ENCODE data around the gene GLI1.
"Not testable (repeated sequence)": the region's sequence is repeated elsewhere in the genome, so short reads cannot be mapped to it uniquely, and the experiment has no call there.

GLI1 gene

DNA sequence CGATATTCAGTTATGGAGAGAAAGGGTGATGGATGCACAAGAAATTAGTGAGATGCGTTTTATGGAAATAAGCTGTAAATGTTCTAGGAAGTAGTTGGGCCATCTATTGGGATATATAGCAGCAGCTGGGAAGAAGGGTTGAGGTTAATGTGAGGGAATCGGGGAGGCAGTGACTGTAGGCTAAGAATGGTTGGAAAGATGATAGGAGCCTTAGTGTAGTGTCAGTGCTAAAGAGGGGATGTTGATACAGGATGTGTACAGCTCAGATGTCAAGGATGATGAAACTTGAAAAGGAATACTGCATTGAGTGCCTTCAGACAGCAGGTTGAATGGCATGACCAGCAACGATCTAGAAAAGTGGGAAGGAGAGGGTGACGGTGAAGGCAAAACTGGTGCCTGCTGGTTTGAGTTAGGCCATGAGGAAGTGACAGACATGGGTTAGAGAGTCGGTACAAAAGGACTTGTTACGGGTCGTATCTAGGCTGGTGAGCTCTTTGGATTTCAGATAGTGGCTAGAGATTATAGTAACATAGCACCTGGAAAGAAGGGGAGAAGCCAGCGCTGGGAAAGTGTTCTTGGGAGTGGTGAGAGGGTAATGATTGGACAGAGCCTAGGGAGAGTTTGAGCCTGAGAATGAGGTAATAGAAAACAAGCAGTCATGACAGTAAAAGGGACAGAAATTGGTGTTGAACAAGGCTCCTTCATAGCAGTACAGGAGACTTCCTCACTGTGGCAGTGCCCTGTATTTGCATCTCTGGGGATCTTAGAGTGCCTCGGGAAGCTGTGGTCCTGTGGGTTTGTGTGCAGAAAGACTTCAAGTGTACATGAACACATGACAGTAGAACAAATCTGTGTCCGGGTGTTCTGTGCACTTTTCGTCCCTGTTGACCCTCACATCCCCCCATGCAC lies 37.9 kb downstream of the GLI1 start:
- no peak for TF ChIP-seq POLR2AphosphoS5 (IDR thresholded peaks at IDR 0.05; ENCODE audit: low read depth, low read length)
- TF ChIP-seq TAF1 (IDR thresholded peaks at IDR 0.05; ENCODE audit: borderline replicate concordance, low read depth, low read length) = no peak
- peak; percentile 15; the same call in 1 of the 2 replicates for TF ChIP-seq POLR2A (IDR thresholded peaks at IDR 0.05; ENCODE audit: low read depth, low read length)
- FAIRE-seq (no peak), DNase-seq (ENCODE audit: insufficient read length) (no peak)

DNA sequence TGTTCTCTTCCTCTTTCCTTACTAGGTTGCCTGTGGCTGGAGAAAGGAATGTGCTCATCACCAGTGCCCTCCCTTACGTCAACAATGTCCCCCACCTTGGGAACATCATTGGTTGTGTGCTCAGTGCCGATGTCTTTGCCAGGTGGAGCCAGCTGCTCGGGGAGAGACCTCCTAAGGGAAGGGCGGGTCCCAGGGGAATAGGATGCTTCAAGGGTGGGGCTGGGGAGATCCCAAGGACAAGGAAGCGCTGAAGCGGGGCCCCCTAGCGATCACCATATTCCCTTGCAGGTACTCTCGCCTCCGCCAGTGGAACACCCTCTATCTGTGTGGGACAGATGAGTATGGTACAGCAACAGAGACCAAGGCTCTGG lies 38.5 kb downstream of the GLI1 start:
- TF ChIP-seq TAF1 (IDR thresholded peaks at IDR 0.05; ENCODE audit: borderline replicate concordance, low read depth, low read length) (no peak), POLR2AphosphoS5 (IDR thresholded peaks at IDR 0.05; ENCODE audit: low read depth, low read length) (no peak)
- FAIRE-seq (no peak), DNase-seq (ENCODE audit: insufficient read length) (no peak)

DNA sequence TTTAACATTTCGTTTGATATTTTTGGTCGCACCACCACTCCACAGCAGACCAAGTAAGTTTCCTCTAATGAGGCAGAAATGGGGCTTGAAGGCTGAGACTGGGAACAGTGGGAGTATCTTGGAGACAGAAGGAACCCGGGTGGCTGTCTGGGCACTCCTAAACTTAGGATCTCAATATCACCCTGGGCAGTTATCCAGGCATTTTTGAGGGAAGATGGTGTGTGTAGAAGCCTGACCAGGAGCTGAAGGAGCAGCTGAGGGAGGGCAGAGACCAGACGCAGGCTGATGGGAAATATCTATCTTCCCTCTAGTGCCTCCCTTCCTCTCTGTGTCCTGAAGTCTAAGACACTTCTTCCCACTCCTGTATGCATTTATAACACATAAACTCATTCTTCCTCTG lies 39.0 kb downstream of the GLI1 start:
- FAIRE-seq (no peak), DNase-seq (ENCODE audit: insufficient read length) (no peak)
- TF ChIP-seq POLR2A (IDR thresholded peaks at IDR 0.05; ENCODE audit: low read depth, low read length) (no peak), TAF1 (IDR thresholded peaks at IDR 0.05; ENCODE audit: borderline replicate concordance, low read depth, low read length) (no peak), POLR2AphosphoS5 (IDR thresholded peaks at IDR 0.05; ENCODE audit: low read depth, low read length) (no peak)

DNA sequence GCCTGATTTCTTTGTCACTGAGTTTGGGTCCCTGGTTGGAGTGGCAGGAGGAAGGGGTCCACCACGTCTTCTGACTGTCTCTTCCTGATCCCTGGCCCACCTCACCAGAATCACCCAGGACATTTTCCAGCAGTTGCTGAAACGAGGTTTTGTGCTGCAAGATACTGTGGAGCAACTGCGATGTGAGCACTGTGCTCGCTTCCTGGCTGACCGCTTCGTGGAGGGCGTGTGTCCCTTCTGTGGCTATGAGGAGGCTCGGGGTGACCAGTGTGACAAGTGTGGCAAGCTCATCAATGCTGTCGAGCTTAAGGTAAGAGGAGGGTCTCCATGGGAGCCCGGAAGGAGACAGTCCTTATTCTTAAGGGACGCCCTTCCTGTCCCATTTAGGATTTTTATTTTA lies 40.6 kb downstream of the GLI1 start:
- DNase-seq (ENCODE audit: insufficient read length) = no peak
- no peak for FAIRE-seq
- no peak for TF ChIP-seq POLR2AphosphoS5 (IDR thresholded peaks at IDR 0.05; ENCODE audit: low read depth, low read length)

DNA sequence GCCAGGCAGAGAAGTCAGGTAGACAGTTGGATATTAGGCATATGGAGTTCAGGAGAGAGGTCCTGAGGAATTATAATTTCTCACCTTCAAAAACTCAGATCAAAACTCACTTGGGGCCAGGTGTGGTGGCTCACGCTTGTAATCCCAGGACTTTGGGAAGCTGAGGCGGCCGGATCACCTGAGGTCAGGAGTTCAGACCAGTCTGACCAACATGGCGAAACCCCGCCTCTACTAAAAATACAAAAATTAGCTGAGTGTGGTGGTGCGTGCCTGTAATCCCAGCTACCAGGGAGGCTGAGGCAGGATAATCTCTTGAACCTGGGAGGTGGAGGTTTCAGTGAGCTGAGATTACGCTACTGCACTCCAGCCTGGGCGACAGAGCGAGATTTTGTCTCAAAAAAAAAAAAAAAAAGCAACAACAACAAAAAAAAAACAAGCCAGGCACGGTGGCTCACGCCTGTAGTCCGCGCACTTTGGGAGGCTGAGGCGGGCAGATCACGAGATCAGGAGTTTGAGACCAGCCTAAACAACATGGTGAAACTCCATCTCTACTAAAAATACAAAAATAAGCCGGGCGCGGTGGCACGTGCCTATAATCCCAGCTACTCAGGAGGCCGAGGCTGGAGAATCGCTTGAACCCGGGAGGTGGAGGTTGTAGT lies 42.9 kb downstream of the GLI1 start:
- not testable (repeated sequence) for DNase-seq (ENCODE audit: insufficient read length); FAIRE-seq

DNA sequence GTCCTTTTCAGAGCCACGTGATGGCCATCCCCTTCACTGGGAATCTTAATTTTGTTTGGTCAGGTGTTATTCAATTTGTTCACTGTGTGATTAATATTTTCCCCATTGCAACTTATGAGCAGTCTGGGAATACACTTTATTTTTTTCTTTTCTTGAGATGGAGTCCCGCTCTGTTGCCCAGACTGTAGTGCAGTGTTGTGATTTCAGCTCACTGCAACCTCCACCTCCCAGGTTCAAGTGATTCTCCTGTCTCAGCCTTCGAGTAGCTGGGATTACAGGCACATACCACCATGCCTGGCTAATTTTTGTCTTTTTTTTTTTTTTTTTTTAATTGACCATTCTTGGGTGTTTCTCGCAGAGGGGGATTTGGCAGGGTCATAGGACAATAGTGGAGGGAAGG lies 47.0 kb downstream of the GLI1 start:
- FAIRE-seq = not testable (repeated sequence)

DNA sequence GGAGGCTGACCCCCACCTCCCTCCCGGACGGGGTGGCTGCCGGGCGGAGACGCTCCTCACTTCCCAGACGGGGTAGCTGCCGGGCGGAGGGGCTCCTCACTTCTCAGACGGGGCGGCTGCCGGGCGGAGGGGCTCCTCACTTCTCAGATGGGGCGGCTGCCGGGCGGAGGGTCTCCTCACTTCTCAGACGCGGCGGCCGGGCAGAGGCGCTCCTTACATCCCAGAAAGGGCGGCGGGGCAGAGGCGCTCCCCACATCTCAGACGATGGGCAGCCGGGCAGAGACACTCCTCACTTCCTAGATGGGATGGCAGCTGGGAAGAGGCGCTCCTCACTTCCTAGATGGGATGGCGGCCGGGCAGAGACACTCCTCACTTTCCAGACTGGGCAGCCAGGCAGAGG lies 48.2 kb downstream of the GLI1 start:
- not testable (repeated sequence) for DNase-seq (ENCODE audit: insufficient read length)

More for the DNA sequence above, 47.0 kb downstream of the GLI1 start:
- DNase-seq (ENCODE audit: insufficient read length) = not testable (repeated sequence)

DNA sequence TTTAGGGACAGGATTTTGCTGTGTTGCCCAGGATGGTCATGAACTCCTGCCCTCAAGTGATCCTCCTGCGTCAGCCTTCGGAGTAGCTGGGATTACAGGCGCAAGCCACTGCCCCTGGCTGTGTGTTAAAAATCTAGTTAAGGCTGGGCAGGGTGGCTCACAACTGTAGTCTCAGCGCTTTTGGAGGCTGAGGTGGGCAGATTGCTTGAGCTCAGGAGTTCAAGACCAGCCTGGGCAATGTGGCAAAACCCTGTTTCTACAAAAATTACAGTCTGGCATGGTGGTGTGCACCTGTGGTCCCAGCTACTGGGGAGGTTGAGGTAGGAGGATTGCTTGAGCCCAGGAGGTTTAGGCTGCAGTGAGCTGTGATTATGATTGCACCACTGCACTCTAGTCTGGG lies 51.6 kb downstream of the GLI1 start:
- no peak for FAIRE-seq

More for the DNA sequence above, 48.2 kb downstream of the GLI1 start:
- not testable (repeated sequence) for FAIRE-seq

DNA sequence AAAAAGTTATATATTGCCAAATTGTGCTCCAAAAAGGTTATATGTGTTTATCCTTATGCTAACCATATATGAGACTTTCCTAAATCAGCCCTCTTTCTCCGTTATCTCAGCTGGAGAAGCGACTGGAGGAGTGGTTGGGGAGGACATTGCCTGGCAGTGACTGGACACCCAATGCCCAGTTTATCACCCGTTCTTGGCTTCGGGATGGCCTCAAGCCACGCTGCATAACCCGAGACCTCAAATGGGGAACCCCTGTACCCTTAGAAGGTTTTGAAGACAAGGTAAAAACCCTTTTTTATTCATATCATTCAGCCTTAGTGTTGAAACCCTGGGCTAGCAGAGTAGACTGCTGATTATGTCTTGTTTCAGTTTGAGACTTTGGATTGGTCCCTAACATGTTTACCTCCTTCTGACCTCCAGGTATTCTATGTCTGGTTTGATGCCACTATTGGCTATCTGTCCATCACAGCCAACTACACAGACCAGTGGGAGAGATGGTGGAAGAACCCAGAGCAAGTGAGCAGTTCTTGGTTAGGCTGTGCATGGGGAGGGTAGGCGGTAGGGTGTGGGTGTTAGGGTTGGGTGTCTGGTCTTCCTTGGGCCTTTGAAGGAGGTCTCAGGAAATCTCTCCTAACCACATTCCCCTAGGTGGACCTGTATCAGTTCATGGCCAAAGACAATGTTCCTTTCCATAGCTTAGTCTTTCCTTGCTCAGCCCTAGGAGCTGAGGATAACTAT lies 52.2 kb downstream of the GLI1 start:
- no peak for TF ChIP-seq POLR2AphosphoS5 (IDR thresholded peaks at IDR 0.05; ENCODE audit: low read depth, low read length)
- no peak for TF ChIP-seq POLR2A (IDR thresholded peaks at IDR 0.05; ENCODE audit: low read depth, low read length)
- TF ChIP-seq TAF1 (IDR thresholded peaks at IDR 0.05; ENCODE audit: borderline replicate concordance, low read depth, low read length) = no peak
- FAIRE-seq (no peak), DNase-seq (ENCODE audit: insufficient read length) (no peak)

More for the DNA sequence above, 51.6 kb downstream of the GLI1 start:
- no peak for DNase-seq (ENCODE audit: insufficient read length)
- TF ChIP-seq POLR2AphosphoS5 (IDR thresholded peaks at IDR 0.05; ENCODE audit: low read depth, low read length) (no peak), TAF1 (IDR thresholded peaks at IDR 0.05; ENCODE audit: borderline replicate concordance, low read depth, low read length) (no peak), POLR2A (IDR thresholded peaks at IDR 0.05; ENCODE audit: low read depth, low read length) (no peak)

DNA sequence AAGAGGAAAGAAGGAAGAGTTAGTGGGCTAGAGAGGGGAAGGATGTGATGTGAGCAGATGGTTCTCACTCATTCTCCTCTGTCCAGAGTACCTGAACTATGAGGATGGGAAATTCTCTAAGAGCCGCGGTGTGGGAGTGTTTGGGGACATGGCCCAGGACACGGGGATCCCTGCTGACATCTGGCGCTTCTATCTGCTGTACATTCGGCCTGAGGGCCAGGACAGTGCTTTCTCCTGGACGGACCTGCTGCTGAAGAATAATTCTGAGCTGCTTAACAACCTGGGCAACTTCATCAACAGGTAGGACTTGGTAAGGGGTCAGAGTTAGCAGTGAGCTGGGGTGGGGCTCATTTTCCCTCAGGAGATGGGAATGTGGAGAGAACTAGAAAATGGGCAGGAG lies 53.1 kb downstream of the GLI1 start:
- TF ChIP-seq POLR2A (IDR thresholded peaks at IDR 0.05; ENCODE audit: low read depth, low read length) (no peak), TAF1 (IDR thresholded peaks at IDR 0.05; ENCODE audit: borderline replicate concordance, low read depth, low read length) (no peak), POLR2AphosphoS5 (IDR thresholded peaks at IDR 0.05; ENCODE audit: low read depth, low read length) (no peak)
- no peak for FAIRE-seq

DNA sequence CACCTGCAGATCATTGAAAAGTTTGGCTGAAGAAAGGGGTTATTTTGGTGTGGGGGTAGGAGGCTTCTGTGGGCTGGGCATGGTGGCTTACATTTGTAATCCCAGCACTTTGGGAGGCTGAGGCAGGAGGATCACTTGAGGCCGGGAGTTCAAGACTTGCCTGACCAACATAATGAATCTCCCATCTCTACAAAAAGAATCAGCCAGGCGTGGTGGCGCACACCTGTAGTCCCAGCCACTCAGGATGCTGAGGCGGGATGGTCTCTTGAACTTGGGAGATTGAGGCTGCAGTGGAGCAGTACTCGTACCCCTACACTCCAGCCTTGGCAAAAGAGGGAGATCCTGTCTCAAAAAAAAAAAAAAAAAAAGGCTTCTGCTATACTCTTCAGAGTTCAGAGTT lies 53.7 kb downstream of the GLI1 start:
- TF ChIP-seq TAF1 (IDR thresholded peaks at IDR 0.05; ENCODE audit: borderline replicate concordance, low read depth, low read length) (no peak), POLR2A (IDR thresholded peaks at IDR 0.05; ENCODE audit: low read depth, low read length) (no peak), POLR2AphosphoS5 (IDR thresholded peaks at IDR 0.05; ENCODE audit: low read depth, low read length) (no peak)
- no peak for DNase-seq (ENCODE audit: insufficient read length)
- no peak for FAIRE-seq

More for the DNA sequence above, 53.1 kb downstream of the GLI1 start:
- DNase-seq (ENCODE audit: insufficient read length) = no peak

DNA sequence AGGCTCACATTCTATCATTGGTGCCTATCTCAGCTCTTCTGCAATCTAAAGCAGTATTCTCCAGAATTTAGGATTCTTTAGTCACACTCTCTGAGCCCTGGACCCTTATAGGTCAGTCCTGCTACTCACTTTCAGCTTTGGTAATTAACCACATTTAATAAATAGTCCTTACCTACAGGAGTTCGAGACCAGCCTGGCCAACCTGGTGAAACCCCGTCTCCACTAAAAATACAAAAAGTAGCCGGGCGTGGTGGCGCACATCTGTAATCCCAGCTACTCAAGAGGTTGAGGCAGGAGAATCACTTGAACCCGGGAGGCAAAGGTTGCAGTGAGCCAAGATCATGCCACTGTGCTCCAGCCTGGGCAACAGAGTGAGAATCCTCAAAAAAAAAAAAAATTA lies 54.1 kb downstream of the GLI1 start:
- FAIRE-seq; DNase-seq (ENCODE audit: insufficient read length): not testable (repeated sequence)

DNA sequence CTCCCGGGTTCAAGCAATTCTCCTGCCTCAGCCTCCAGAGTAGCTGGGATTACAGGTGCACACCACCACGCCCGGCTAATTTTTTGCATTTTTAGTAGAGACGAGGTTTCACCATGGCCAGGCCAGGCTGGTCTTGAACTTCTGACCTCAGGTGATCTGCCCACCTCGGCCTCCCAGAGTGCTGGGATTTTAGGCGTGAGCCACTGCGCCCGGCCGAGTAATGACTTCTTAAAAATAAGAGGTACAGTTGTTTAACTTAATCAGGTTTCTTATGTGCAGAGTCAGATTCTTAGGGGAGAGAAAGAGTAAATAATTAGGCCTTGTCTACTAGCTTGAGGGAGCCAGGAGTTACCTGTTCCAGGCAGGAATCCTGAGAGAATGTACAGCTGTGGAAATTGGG lies 54.7 kb downstream of the GLI1 start:
- DNase-seq (ENCODE audit: insufficient read length); FAIRE-seq: not testable (repeated sequence)

Measured in GM12892 (cell line).